Sigmoid colon (tissue), 7 donors: ENCODE measurements around the gene KIAA1217. TPM values are rescaled to one million over a fixed set of nuclear protein-coding genes. Genes with fewer than 3 reads are reported as not detected.
A peak's percentile ranks its signal among the peaks of the same experiment; 100 is the strongest.

Source experiments
- DNase-seq: peaks from one replicate; pipeline ENCODE4 v3.0.0-alpha.2; 2019
- H3K27ac ChIP-seq, 4 donors: fragments of 200-600 bp; sonication (generic); one replicate each; pipeline ENCODE4 v1.5.1; 2016 to 2019; ENCODE audit warnings: mild to moderate bottlenecking in 1 of 4
- H3K27me3 ChIP-seq, 3 donors: fragments of 200-600 bp; sonication (generic); one replicate each; pipeline ENCODE4 v1.5.1; 2019; ENCODE audit warnings: mild to moderate bottlenecking in 1 of 3
- H3K36me3 ChIP-seq, 4 donors: fragments of 200-600 bp; sonication (generic); one replicate each; pipeline ENCODE4 v1.5.1; 2016 to 2019
- H3K4me1 ChIP-seq, 4 donors: fragments of 200-600 bp; sonication (generic); one replicate each; pipeline ENCODE4 v1.5.1; 2017 to 2019
- H3K4me3 ChIP-seq, 4 donors: fragments of 200-600 bp; sonication (generic); one replicate each; pipeline ENCODE4 v1.5.1; 2017 to 2019; ENCODE audit warnings: mild to moderate bottlenecking in 2 of 4, moderate library complexity in 1 of 4
- H3K9me3 ChIP-seq, 4 donors: fragments of 200-600 bp in 3 of 4; sonication (generic) in 3 of 4; one replicate each; pipeline versions ENCODE4 v1.5.1 to v1.6.1; 2013 to 2019
- EP300 ChIP-seq, 4 donors: sonication (generic); formaldehyde crosslinking; IDR thresholded peaks; one replicate each; pipeline ENCODE4 v1.6.1; 2017; ENCODE audit warnings: antibody characterized with exemption in 4 of 4
- POLR2A ChIP-seq, 2 donors: fragments of 450-650 bp; IDR thresholded peaks; one replicate each; pipeline ENCODE4 v1.6.1; 2016; ENCODE audit warnings: antibody characterized with exemption in 2 of 2, mild to moderate bottlenecking in 2 of 2, moderate library complexity in 2 of 2
- POLR2AphosphoS5 ChIP-seq, 4 donors: sonication (generic); formaldehyde crosslinking; IDR thresholded peaks; one replicate each; pipeline ENCODE4 v1.6.1; 2017; ENCODE audit warnings: antibody characterized with exemption in 4 of 4
- whole genome bisulfite sequencing, 2 donors: extraction: QIAGEN DNeasy Blood & Tissue Kit; methylation state at CpG; one replicate each; pipeline ENCODE4 v1.1.7; 2013; 5-methylcytosine and 5-hydroxymethylcytosine counted together
- intact Hi-C: fragments of 100-400 bp; cut with DNase I; formaldehyde crosslinking; loops from one replicate; pipeline ENCODE4 v1.15.1; 2023
- polyA plus RNA-seq, 3 donors: library from polyadenylated mRNA; stranded (reverse); fragments of 200-250 nt; gene quantifications; one replicate each; pipeline ENCODE4 v1.2.3, GENCODE V29; 2013
- total RNA-seq, 4 donors: library from RNA; depleted of rRNA; stranded (reverse); fragments of >200 nt; gene quantifications; one replicate each; pipeline ENCODE4 v1.1.0, GENCODE V29; 2016
- TF ChIP-seq, protein P1 (sequence below), 4 experiments: fragments of 450-650 bp in 3 of 4; fragments of 200-600 bp in 1 of 4; IDR thresholded peaks; one replicate each; pipeline ENCODE4 v1.5.1; 2016 to 2019; ENCODE audit warnings: antibody characterized with exemption in 4 of 4, mild to moderate bottlenecking in 3 of 4, moderate library complexity in 2 of 4
- donor health status: healthy with polysubstance abuse.
- donor health status: Bipolar disorder and iron deficiency.
- donor health status: healthy.

KIAA1217 gene
- total and polyA plus RNA-seq, 7 donors = 7.6 to 31.9 (median 15.0) TPM

DNA sequence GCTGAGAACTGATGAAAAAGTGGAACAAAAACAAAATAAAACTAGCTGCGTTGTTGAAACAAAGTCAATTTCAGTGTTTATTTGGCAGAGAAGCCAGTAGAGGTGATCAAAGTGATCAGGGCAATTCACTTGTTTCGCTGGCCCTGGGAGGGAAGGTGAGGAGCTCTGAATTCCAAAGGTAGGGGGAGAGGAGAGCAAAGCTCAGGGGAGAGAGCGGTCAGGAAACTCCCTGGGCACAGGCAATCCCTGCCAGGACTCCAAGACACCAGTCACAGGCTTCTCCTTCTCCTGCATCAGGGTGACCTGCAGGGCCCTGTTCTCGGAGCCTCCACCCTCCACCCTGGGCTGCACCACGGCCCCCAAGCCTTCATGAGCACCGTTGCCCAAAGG, 6.8 kb upstream of the KIAA1217 start:
- Histone ChIP-seq H3K4me3 (no peak overlapping the region), H3K27ac (no peak overlapping the region), H3K4me1 (peaks cover 0 to under 1% (median 0%) of the 10 kb centered on the region in 4 donors), H3K9me3 (no peaks in the 10 kb centered on the region), H3K36me3 (no peaks in the 10 kb centered on the region), H3K27me3 (no peaks in the 10 kb centered on the region)
- 30 to 61% methylated on average over 6 of the region's 6 CpGs for whole genome bisulfite sequencing, 2 donors
- TF ChIP-seq EP300 (IDR thresholded peaks at IDR 0.05) (no peak), POLR2AphosphoS5 (IDR thresholded peaks at IDR 0.05) (no peak), POLR2A (IDR thresholded peaks at IDR 0.05) (no peak)
- TF ChIP-seq, protein P1, sequence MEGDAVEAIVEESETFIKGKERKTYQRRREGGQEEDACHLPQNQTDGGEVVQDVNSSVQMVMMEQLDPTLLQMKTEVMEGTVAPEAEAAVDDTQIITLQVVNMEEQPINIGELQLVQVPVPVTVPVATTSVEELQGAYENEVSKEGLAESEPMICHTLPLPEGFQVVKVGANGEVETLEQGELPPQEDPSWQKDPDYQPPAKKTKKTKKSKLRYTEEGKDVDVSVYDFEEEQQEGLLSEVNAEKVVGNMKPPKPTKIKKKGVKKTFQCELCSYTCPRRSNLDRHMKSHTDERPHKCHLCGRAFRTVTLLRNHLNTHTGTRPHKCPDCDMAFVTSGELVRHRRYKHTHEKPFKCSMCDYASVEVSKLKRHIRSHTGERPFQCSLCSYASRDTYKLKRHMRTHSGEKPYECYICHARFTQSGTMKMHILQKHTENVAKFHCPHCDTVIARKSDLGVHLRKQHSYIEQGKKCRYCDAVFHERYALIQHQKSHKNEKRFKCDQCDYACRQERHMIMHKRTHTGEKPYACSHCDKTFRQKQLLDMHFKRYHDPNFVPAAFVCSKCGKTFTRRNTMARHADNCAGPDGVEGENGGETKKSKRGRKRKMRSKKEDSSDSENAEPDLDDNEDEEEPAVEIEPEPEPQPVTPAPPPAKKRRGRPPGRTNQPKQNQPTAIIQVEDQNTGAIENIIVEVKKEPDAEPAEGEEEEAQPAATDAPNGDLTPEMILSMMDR (IDR thresholded peaks at IDR 0.05) = no peak
- intact Hi-C loops = no loop called here
- DNase-seq = no peak

DNA sequence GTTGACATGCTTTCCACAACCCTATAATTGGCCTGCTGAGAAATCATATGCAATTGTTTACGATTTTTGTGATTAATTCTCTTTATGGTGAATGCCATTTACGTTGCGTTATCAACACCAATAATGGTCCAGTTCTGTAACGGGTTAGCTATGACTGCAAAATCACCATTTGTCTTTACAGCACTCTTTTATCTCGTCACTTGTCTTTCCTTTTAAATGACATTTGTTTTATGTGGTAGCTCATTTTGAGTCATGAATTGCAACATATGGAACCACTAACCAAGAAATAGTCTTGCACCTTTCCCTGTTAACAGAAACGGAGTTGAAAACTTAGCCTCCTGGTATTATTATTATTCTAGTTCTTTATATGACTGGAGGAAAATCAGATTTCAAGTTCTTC, 3.1 kb upstream of the KIAA1217 start:
- TF ChIP-seq POLR2A (IDR thresholded peaks at IDR 0.05) (no peak), EP300 (IDR thresholded peaks at IDR 0.05) (no peak), POLR2AphosphoS5 (IDR thresholded peaks at IDR 0.05) (no peak)
- TF ChIP-seq, protein P1 (IDR thresholded peaks at IDR 0.05) = no peak
- Histone ChIP-seq H3K27me3 (no peaks in the 10 kb centered on the region), H3K4me3 (no peak overlapping the region), H3K36me3 (no peaks in the 10 kb centered on the region), H3K9me3 (no peaks in the 10 kb centered on the region), H3K4me1 (peaks cover 0 to 30% (median 25%) of the 10 kb centered on the region in 4 donors), H3K27ac (no peak overlapping the region)
- WGBS, 2 donors = 72 to 81% methylated on average over 6 of the region's 6 CpGs
- intact Hi-C loops = no loop called here
- no peak for DNase-seq

DNA sequence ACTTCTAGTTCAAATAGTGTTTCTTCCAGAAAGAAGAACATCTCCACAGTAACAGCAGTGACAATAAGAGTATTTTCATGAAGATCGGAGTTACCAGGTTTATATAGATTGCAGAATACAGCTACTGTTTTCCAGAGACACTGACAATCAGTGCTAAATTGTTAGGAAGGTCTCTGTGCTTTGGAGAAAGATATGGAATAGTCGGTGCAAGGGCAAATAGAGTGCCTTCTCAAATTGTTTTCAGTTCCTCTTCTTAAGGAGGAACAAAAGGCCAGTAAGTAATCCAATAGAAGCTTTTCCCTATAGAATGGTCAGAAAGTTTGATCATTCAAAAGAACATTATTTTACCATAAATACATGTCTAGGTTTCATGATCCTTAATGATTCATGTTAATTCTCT, 2.6 kb upstream of the KIAA1217 start:
- TF ChIP-seq, protein P1 (IDR thresholded peaks at IDR 0.05) = no peak
- no peak for TF ChIP-seq POLR2A (IDR thresholded peaks at IDR 0.05)
- TF ChIP-seq EP300 (IDR thresholded peaks at IDR 0.05) = no peak
- no peak for TF ChIP-seq POLR2AphosphoS5 (IDR thresholded peaks at IDR 0.05)
- Histone ChIP-seq H3K36me3 (no peaks in the 10 kb centered on the region), H3K4me1 (peaks cover 0 to 30% (median 25%) of the 10 kb centered on the region in 4 donors), H3K27ac (peak overlapping the region in 3 of 4 donors; percentile 83 to 89 (median 86)), H3K9me3 (no peaks in the 10 kb centered on the region), H3K4me3 (no peak overlapping the region), H3K27me3 (no peaks in the 10 kb centered on the region)
- DNase-seq = no peak
- 48 to 71% methylated on average over 2 of the region's 2 CpGs for WGBS, 2 donors
- intact Hi-C loops = no loop called here

DNA sequence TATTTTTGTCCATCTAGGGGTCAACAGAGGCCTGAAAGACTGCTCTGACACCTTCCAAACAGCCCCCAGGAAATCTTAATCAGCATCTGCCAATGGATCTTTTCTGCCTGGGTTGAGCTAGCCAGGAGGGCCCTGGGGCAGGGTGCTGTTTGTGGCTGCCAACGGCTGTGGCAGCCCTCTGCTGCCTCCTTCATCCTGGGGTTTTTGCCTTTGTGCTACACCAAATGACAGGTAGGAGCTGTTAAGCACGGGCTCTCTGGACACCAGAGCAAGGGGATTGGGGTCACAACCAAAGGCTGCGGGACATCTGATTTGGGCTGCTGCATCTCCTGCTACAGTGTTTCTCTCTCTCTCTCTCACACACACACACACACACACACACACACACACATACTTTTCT, 2.0 kb upstream of the KIAA1217 start:
- no peak for DNase-seq
- intact Hi-C loops = no loop called here
- WGBS, 2 donors = 43 to 73% methylated on average over 3 of the region's 3 CpGs
- no peak overlapping the region for H3K4me3 ChIP-seq
- peaks cover 0 to 30% (median 25%) of the 10 kb centered on the region in 4 donors for H3K4me1 ChIP-seq
- no peaks in the 10 kb centered on the region for H3K36me3 ChIP-seq
- H3K9me3 ChIP-seq = no peaks in the 10 kb centered on the region
- H3K27me3 ChIP-seq = no peaks in the 10 kb centered on the region
- peak overlapping the region; percentile 83 to 89 (median 87) for H3K27ac ChIP-seq
- TF ChIP-seq EP300 (IDR thresholded peaks at IDR 0.05) = no peak
- TF ChIP-seq POLR2A (IDR thresholded peaks at IDR 0.05) = no peak
- TF ChIP-seq, protein P1 (IDR thresholded peaks at IDR 0.05) = no peak
- TF ChIP-seq POLR2AphosphoS5 (IDR thresholded peaks at IDR 0.05) = no peak

DNA sequence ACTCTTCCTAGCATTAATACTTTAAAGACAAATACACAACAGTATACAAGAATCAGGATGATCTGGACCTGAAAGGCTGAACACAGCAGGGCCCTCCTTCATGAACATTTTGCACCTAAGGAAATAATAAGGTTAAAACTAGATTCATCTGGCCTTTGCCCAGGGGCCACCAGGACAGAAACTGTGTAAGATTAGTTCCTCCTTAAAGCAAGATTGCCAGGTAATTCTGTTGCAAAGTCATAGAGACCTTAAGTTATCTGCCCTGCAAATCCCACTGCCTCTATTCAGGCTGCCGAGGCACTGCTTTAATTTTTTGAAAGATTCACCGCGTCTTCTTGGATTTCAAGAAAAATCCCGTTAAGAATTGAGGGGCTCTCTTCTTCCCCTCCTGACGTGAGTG, 1.6 kb upstream of the KIAA1217 start:
- Histone ChIP-seq H3K36me3 (no peaks in the 10 kb centered on the region), H3K27me3 (no peaks in the 10 kb centered on the region), H3K4me1 (peaks cover 0 to 30% (median 25%) of the 10 kb centered on the region in 4 donors), H3K4me3 (no peak overlapping the region), H3K9me3 (no peaks in the 10 kb centered on the region), H3K27ac (peak overlapping the region; percentile 83 to 89 (median 87))
- intact Hi-C loops = no loop called here
- TF ChIP-seq POLR2AphosphoS5 (IDR thresholded peaks at IDR 0.05) (no peak), POLR2A (IDR thresholded peaks at IDR 0.05) (no peak), EP300 (IDR thresholded peaks at IDR 0.05) (no peak)
- TF ChIP-seq, protein P1 (IDR thresholded peaks at IDR 0.05) = no peak
- WGBS, 2 donors = 39 to 64% methylated on average over 5 of the region's 5 CpGs
- DNase-seq = no peak
